ENCODE measurements around the gene TALDO1.

TALDO1 gene

DNA sequence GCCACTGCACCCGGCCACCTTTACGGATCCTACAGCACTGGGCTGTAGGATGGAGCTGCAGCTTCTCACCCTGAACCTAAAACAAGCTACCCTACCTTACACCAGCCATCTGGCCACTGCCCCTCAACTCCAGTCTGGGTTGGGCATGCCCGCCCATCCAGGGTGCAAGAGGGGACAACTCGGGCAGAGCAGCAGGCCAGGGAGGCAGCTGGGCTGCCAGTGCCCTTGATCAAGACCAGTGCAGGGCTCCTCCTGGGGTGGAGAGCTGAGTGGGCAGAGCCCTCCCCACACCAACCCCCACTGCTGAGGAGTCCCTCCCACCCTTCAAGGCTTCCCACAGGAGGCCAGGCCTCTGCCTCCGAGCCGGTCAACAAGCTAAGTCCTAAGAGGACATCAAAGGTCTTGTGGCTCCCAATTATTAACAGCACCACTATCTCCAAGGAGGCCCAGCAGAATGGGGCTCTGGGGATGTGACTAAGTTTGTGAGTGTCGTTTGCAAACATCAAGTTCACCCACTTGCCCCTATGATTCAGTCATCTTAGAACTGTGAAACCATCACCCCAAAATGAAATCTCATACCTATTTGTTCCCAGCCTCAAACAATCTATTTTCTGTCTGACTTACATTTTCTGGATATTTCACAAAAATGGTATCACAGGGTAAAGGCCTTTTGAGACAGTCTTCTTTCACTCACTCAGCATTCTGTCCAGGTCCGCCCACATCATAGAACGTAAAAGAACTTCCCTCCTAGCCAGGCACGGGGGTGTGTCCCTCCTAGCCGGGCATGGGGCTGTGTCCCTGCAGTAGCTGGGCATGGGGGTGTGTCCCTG, 19.1 kb downstream of the TALDO1 start:
- H3K27ac ChIP-seq: no peak overlapping the region
- no peaks in the 10 kb centered on the region for H3K27me3 ChIP-seq (ENCODE audit: control insufficient read depth, insufficient read depth, low read length)
- no peak overlapping the region for H3K9ac ChIP-seq
- no peak for TF ChIP-seq CTCF (IDR thresholded peaks at IDR 0.05)
- H3K4me2 ChIP-seq (ENCODE audit: low read length): no peak overlapping the region
- H3K79me2 ChIP-seq: no peaks in the 10 kb centered on the region
- no peaks in the 10 kb centered on the region for H3K9me3 ChIP-seq (ENCODE audit: control insufficient read depth, low read length)
- no peak overlapping the region for H3K4me3 ChIP-seq (ENCODE audit: low read depth, low read length)
- H3K4me1 ChIP-seq: no peaks in the 10 kb centered on the region
- no peak overlapping the region for H2AFZ ChIP-seq
- no peaks in the 10 kb centered on the region for H3K36me3 ChIP-seq (ENCODE audit: control insufficient read depth, insufficient read depth, low read length)

DNA sequence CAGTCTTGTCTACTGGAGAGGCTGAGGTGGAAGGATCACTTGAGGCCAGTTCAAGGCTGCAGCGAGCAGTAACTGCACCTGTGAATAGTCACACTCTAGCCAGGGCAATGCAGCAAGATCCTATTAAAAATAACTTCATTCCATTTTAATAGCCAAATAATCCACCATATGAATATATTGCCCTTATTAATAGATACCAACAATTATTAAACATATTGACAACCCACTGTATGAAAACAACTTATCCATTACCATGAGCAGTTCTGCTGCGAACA, 19.6 kb downstream of the TALDO1 start:
- Histone ChIP-seq H3K79me2 (no peaks in the 10 kb centered on the region), H3K27me3 (ENCODE audit: control insufficient read depth, insufficient read depth, low read length) (no peaks in the 10 kb centered on the region), H3K4me3 (ENCODE audit: low read depth, low read length) (no peak overlapping the region), H3K4me1 (no peaks in the 10 kb centered on the region), H3K4me2 (ENCODE audit: low read length) (no peak overlapping the region), H3K36me3 (ENCODE audit: control insufficient read depth, insufficient read depth, low read length) (no peaks in the 10 kb centered on the region), H2AFZ (no peak overlapping the region), H3K27ac (no peak overlapping the region), H3K9ac (no peak overlapping the region), H3K9me3 (ENCODE audit: control insufficient read depth, low read length) (no peaks in the 10 kb centered on the region)
- no peak for TF ChIP-seq CTCF (IDR thresholded peaks at IDR 0.05)

DNA sequence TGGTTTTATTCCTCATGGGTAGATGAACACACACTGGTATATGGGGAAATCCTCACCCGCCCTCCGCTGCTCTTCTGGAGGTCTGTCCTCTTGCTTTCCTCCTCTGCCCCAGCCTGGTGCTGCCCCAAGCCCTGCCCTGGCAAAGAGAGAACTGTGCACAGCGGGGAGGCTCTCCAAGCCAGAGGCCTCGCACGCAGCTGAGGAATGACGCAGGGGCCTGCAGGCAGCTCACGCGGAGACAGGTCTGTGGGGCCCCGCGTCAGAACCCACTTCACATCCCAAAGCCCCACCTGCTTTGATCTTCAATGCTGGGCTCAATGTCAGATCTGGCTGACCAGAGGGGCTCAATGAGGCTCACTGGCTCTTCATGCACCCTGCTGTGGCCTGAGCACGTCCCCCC, 20.0 kb downstream of the TALDO1 start:
- no peak overlapping the region for H3K4me2 ChIP-seq (ENCODE audit: low read length)
- no peak overlapping the region for H3K27ac ChIP-seq
- H3K9me3 ChIP-seq (ENCODE audit: control insufficient read depth, low read length): no peaks in the 10 kb centered on the region

GRCh38 chr11:769887-770641, 22.8 kb downstream of the TALDO1 start:
- no peaks in the 10 kb centered on the region for H3K27me3 ChIP-seq (ENCODE audit: control insufficient read depth, insufficient read depth, low read length)
- no peaks in the 10 kb centered on the region for H3K36me3 ChIP-seq (ENCODE audit: control insufficient read depth, insufficient read depth, low read length)
- TF ChIP-seq CTCF (IDR thresholded peaks at IDR 0.05): no peak

More for the DNA sequence above, 20.0 kb downstream of the TALDO1 start:
- H3K4me1 ChIP-seq: no peaks in the 10 kb centered on the region
- H3K4me3 ChIP-seq (ENCODE audit: low read depth, low read length): no peak overlapping the region
- H3K27me3 ChIP-seq (ENCODE audit: control insufficient read depth, insufficient read depth, low read length): no peaks in the 10 kb centered on the region
- H2AFZ ChIP-seq: no peak overlapping the region
- H3K79me2 ChIP-seq: no peaks in the 10 kb centered on the region
- H3K9ac ChIP-seq: no peak overlapping the region
- no peak for TF ChIP-seq CTCF (IDR thresholded peaks at IDR 0.05)
- no peaks in the 10 kb centered on the region for H3K36me3 ChIP-seq (ENCODE audit: control insufficient read depth, insufficient read depth, low read length)

More at GRCh38 chr11:769887-770641, 22.8 kb downstream of the TALDO1 start:
- no peak overlapping the region for H3K4me2 ChIP-seq (ENCODE audit: low read length)
- H3K79me2 ChIP-seq: no peaks in the 10 kb centered on the region
- H3K9me3 ChIP-seq (ENCODE audit: control insufficient read depth, low read length): no peaks in the 10 kb centered on the region
- H3K27ac ChIP-seq: no peak overlapping the region
- H3K4me3 ChIP-seq (ENCODE audit: low read depth, low read length): no peak overlapping the region
- no peaks in the 10 kb centered on the region for H3K4me1 ChIP-seq
- H2AFZ ChIP-seq: no peak overlapping the region
- H3K9ac ChIP-seq: no peak overlapping the region
